HG02970 (cell line): ENCODE results near the gene TAS1R2.
"Not testable (repeated sequence)": the region's sequence is repeated elsewhere in the genome, so short reads cannot be mapped to it uniquely, and the experiment has no call there.

Source experiments
- ATAC-seq: cut with Tn5 transposase; IDR thresholded peaks from one replicate; pipeline ENCODE4 v1.9.1; 2021; ENCODE audit warnings: mild to moderate bottlenecking, moderate library complexity, moderate number of reproducible peaks; ENCODE audit not compliant: unreplicated experiment, low FRiP score

The TAS1R2 gene

GRCh38 chr1:18859560-18859959, at the start of gene TAS1R2:
Gene TAS1R2 (minus strand): TSS chr1:18859660. CDS start chr1:18859660, 0 bp downstream.
- ATAC-seq = no peak

GRCh38 chr1:18907917-18908845, 48.7 kb upstream of the TAS1R2 start:
- ATAC-seq = no peak

GRCh38 chr1:18907021-18907916, 47.8 kb upstream of the TAS1R2 start:
- ATAC-seq = no peak

DNA sequence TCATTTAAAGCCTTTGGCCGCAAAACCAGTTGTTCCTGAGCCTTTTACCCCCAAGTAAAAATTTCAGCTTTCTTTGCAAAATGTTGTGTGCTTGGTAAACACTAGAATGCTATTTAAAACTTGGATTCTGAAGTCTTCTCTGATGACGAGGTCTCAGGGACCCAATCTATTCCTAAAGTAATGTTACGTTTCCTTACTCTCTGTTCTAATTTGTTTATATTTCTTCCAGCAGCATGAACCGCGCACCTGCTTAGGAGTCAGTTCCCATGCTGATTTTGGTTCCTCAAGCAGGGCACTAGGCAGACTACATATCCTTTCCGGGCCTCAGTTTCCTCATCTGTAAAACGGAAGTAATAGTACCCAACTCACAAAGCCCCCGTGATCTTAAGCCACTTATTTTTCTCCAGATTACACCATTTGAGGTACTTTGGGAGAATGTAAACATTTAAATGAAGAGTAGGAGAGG, 43.9 kb upstream of the TAS1R2 start:
- ATAC-seq = no peak

DNA sequence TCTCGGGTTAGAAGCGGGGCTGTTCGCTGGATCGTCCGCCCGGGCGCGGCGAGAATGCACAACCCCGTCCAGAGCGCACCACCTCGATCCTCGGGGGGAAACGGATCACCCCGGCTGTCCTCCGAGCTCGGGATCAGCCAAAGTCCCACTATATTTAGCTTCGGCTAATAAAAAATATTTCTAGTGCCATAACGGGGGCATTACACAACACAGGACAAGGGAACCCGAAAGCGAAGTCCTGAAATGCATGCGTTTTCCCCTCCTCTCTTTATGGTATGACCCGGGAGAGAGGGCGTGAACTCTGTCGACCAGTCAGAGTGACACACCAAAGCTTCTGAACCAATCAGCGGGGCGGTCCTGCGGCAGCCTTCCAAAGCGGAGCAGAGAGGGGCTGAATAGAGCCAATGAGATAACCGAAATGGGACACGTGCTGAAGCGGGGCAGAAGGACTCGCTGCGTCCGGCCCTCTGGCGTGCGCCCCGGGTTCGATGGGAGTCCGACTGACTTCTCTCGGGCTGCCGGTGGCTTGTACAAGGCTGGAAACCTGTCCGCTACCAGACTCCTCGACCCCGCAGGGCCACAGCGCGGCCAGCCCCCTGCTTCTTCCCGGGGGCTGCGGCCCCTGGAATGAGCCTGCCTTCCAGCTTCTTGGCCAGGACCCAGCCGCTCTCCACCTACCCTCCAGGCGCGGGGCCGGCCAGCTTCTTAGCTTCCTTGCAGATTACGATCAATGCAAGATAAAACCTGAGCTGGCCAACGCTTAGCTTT, 43.2 kb upstream of the TAS1R2 start, which contains the start of gene ALDH4A1:
Gene ALDH4A1, minus strand, starts transcription at position 33 of the 768 bp plus-strand sequence. Its CDS starts 32 bp downstream, at position 1.
- ATAC-seq = peak; percentile 92

GRCh38 chr1:18901952-18902522, 42.6 kb upstream of the TAS1R2 start:
- no peak for ATAC-seq

- no peak for ATAC-seq
Observed at GRCh38 chr1:18901147-18901951, 41.9 kb upstream of the TAS1R2 start.

GRCh38 chr1:18900303-18900841, 40.9 kb upstream of the TAS1R2 start:
- no peak for ATAC-seq

GRCh38 chr1:18899363-18900049, 40.0 kb upstream of the TAS1R2 start:
- ATAC-seq = no peak

GRCh38 chr1:18898567-18898966, 39.1 kb upstream of the TAS1R2 start:
- no peak for ATAC-seq

DNA sequence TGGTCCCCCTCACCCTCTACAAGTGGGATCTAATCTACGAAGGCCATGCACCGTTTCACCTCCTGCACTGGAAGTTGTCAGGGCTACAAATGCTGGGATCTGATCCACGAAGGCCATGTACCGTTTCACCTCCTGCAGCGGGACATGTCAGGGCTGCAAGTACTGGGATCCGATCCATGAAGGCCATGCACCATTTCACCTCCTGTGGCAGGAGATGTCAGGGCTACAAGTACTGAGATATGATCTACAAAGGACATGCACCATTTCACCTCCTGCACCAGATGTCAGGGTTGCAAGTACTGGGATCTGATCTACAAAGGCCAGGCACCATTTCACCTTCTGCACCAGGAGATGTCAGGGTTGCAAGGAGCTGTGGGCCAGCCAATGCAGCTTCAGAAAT, 35.9 kb upstream of the TAS1R2 start:
- no peak for ATAC-seq

GRCh38 chr1:18893120-18893519, 33.7 kb upstream of the TAS1R2 start:
- no peak for ATAC-seq

- not testable (repeated sequence) for ATAC-seq
Observed at GRCh38 chr1:18891858-18892257, 32.4 kb upstream of the TAS1R2 start.

DNA sequence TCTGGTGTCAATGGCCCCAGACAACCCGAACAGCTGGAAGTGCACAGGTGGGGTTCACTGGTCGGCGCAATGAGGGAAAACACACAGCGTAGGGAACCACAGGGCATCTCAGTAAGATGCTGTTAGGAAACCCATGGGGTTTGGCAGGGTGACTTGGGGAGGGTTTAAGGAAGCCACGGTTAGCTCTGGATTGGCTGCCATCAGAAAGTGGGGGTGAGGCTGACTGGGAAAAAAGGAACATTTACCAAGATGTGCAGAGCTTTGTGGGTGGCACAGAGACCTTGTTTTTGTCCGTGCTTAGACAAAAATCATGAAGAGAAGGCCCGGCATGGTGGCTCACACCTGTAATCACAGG, 31.9 kb upstream of the TAS1R2 start:
- ATAC-seq = no peak

DNA sequence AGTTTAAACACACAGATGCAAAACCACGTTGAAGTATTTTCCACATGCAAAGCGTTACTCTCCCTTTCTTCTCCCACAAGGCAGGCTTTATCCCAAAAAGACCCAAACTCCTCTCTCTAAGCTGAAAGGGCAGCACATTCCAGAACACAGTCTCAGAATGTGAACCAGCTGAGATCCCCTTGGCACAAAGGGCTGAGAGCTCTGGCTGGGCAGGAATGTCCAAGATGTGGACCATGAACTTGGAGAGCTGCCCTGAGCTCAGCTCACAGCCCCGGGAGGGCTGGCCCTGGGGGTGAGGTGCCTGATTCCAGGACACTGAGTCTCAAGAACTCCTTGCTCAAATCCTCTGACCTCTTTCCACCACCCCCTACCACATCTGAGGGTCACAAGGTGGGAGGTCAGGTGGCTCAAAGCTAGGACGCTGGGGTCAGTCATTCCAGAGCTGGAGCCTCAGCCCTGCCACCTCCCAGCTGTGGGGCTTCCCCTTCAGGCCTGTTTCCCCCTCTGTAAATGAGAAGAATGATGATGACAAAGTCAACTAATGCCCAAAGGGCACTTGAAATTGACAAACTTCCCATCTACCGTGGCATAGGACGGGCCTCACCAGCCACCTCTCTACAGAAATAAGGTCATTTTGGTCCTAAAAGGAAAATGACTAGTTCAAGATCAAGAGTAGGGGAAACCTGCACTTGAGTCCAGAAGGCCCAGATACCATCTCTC, 31.4 kb upstream of the TAS1R2 start:
- ATAC-seq = no peak

GRCh38 chr1:18886003-18886335, 26.5 kb upstream of the TAS1R2 start:
- ATAC-seq = no peak

DNA sequence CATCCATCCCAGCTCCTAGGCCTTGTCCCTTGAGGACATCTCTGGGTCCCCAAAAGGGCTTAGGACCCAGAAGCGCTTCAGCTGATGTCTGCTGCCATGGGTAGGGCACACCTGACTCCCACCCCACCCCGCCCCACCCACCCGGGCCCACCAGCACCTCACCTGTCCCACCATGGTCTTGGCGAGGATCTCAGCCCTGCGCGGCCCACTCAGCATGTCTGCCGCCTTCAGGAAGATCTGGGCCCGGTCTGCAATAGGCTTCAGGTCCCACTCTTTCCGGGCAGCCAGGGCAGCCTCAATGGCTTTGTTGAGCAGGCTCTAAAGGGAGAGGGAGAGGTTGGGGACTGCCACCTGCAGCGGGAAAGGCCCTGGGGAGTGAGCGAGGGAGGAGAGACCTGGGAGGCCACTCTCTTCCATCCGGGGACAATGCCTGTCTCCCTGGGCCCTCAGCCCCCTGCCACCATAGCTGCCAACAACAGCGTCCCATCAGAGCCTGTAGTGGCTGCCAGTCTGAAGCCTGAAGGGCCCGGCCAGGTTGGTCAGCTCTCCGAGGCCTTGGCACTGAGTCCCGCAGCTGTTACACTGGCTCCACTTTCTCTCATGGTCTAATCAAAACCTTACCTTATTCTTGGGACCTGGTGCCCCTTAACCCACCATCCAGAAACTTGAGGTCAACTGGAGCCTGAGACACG, 26.0 kb upstream of the TAS1R2 start:
- no peak for ATAC-seq
